Iris pigment epithelial cell (primary cell): ENCODE measurements around the gene PZP.
A peak's percentile ranks its signal among the peaks of the same experiment; 100 is the strongest.

Source experiments
- DNase-seq: peaks from one replicate; pipeline ENCODE4 v3.0.0-alpha.2; 2011; ENCODE audit warnings: low read depth

Gene PZP

DNA sequence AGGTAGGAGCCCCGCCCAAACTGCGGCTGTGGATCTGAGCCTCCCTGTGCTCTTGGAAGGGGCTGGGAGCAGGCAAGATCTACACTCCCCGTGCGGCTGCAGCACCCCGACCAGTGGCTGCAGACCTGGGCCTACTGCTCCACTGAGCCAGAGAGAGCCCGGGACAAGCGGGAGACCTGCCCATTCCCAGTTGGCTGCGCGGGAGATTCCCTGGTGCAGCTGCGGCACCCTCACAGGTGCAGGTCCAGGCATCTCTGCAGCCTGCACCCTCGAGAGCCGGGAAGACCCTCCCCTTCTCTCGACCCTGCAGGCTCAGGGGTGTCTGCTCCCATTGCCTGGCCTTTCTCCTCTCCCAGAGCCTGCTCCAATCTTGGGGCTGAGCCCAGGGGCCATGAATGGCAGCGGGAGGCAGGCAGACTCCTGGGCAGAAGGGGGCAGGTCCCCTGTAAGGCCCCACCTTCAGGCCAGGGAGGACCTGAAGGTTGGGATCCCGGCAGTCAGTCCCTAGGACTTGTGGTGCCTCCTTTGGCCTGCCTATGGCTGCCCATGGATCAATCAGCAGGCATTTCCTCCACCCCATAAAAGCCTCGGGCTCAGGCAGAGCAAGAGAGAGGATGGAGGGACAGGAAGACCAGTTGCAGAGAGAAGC is 83.7 kb downstream of the PZP start:
- no peak for DNase-seq

DNA sequence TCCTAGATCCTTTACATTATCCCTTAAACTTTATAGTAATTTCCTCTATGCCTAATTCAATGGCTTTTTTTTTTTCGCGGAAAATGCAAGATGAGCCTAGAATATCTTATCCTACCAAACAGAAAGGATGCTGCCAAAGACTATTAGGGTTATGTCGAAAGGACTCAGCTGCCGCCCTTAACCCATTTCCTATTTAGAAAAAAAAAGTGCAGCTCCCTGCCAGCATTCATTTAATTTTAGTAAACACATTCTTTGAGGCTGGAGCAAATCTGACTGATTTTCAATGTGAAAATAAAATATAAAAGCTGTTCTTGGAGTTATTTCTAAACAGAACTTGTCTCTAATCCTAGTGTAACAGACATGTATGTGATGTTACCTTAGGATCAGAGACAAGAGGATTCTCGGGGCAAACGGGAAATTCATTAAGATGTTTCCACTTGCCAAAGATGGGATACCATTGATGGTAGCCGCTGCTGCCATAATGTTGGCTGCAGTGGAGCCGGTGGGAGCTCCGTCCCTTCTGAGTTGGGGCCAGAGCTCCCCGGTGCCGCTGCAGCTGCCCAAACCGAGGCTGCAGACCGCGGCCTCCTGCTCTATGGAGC is 84.3 kb downstream of the PZP start:
- DNase-seq = no peak

DNA sequence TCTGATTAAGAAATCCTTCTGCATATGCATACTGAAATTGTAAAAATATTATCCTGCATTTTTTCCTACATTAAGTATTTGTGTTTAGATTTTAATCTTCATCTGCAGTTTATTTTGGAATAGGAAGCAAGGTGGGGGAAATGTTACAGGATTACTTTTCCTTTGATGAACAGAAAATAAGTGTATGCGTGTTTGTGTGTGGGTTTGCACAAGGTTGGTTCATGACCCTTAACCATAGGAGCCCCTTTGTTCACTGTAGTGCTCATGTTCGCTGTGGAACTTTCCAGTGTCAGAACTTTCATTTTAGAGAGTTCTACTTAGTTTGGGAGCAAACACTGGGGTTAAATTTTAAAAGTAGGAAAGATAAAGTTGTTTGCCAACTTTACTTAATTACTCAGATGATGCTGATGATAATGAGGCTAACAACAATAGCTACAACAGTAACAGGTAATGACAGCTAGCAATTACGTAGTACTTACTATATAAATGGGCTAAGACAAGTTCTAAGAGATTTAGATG is 86.0 kb downstream of the PZP start:
- DNase-seq = no peak

DNA sequence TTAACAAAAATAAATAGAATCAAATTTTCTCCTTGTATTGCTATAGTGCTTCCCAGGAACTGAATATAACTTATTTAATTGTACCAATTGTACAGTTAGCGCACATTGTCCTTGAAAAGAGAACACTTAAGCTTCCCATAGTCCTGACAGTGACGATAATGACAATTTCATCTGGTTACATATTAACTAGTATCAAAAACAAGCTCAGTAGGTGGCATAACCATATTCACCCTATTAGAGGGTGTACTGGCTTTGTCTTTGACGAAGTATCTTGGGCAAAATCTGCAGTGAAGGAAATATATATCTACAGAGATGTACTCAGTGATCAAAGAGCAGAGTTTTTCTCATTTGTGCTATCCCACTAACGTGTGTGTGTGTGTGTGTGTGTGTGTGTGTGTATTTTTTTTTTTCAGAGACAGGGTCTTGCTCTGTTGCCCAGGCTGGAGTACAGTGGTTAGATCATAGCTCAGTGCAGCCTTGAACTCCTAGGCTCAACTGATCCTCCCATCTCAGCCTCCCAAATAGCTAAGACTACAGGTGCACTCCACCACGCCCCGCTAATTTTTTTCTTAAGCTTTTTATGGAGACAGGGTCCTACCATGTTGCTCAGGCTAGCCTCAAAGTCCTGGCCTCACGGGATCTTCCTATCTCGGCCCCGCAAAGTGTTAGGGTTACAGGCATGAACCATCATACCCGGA is 87.6 kb downstream of the PZP start:
- DNase-seq = no peak

DNA sequence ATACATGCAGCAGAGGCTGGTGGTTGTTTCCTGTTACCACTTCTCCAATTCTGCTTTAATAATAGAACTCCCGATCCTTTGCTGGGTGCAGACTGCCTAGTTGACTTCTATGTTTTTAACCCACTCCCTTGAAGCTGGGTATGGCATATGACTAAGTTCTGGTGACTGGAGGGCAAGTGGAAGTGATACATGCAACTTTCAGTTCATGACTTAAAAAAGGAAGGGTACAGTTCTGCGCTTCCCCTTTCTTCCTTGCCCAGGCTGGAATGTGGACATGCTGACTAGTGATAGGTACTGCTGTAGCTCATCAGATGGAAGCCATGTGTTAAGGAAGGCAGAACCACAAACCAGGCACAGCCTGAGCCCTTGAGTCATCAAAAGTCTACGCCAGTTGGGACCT is 90.0 kb downstream of the PZP start:
- DNase-seq = no peak

DNA sequence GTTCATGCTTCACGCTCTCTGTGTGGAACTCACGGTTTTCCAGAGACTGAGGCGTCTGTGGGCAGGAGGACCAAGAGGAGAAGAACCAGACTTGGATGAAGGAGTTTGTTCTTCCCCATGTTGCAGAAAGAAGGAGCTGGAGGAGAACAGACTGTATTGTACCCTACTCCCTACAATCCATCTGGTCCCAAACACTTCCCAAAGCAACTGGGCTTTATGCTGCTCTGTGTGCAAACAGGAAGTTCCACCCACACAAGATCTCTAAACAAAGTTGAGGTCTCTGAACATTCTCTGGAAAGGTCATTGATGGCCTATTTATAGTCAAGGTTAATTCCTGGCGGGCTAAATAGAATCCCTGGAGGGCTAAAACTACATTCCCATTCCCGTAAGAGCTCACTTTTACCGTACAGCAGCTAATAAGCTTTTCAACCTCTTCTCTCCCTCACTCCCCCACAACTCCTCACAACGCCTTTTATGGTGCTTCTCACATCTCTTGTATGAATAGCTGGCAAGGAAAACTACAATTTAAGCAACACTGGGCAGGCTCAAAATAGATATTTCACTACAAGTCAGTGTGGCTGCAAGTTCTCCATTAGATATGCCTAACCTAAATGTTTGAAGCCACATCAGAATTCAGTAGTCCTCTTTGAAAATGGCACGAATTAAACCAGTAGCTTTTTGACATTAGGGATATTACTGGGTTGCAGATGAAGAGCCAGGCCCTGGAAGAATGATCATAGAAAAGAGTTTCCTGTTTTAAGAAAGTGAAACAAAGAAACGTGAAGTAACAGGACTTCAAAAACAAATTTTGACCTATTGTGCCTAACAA is 92.2 kb downstream of the PZP start, which contains the start of gene A2M:
A2M (minus strand) TSS at position 189 of the 829 bp plus-strand sequence; CDS start at position 119, 70 bp downstream.
- DNase-seq = peak; percentile 1

DNA sequence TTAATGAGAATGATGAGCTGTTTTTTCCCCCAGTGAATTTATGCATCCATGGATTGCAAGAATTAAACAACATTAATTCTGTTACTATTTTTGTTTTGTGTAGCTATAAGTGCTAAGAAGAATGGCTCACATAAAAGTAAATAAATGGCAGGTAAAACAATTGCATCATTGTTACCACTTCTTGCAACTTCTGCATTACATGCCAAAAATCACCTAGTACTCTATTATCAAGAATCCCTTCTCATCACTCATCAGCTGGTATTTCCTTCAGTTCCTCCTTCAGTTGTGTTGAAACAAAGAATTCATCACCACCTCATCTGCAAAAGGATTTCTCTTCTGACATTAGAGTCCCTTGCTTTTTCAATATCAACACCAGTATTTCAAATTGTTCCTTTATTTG is 93.2 kb downstream of the PZP start:
- no peak for DNase-seq

DNA sequence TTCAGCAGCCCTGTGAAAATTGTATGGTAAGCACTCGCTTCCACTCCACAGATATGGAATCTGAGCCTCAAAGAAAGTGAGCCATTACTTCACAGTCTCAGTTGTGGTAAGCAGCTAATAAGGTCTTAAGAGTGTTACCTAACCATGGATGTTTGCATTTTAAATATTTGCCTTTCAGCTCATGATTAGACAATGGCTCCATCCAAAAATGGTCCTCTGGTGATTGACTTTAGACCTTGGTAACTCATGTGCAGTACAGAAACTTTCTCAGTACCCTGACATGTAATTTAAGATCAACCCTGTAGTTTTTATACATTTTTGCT is 94.2 kb downstream of the PZP start:
- no peak for DNase-seq

DNA sequence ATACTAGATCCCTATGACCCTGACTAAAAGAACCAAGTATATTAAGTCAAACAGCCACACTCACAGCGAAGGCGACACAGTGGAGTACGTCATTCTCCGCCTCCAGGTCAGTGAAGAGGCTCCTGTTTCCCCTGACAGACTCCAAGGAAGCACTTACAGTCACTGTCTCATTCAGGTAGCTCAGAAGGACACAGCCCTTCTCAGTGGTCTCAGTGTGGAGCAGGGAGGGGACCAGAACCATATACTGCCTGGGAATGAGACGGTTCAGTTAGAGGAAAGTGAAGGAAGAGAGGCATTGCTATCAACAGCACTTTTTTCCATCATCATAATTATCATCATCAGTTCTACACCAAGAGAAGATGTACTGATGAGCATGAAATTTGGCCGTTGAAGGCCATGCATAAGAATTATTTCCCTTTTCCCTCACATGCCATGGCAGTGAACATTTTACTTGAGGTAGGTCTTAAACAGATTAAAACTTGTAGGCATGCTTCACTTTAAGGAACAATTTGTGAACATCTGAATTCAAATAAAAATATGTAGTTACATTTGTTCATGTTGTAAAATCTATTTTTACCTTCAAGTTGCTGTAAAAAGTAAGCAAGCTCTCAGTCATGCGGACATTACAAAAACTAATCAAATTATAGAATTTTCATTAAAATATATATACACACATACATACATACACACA is 94.8 kb downstream of the PZP start:
- no peak for DNase-seq

DNA sequence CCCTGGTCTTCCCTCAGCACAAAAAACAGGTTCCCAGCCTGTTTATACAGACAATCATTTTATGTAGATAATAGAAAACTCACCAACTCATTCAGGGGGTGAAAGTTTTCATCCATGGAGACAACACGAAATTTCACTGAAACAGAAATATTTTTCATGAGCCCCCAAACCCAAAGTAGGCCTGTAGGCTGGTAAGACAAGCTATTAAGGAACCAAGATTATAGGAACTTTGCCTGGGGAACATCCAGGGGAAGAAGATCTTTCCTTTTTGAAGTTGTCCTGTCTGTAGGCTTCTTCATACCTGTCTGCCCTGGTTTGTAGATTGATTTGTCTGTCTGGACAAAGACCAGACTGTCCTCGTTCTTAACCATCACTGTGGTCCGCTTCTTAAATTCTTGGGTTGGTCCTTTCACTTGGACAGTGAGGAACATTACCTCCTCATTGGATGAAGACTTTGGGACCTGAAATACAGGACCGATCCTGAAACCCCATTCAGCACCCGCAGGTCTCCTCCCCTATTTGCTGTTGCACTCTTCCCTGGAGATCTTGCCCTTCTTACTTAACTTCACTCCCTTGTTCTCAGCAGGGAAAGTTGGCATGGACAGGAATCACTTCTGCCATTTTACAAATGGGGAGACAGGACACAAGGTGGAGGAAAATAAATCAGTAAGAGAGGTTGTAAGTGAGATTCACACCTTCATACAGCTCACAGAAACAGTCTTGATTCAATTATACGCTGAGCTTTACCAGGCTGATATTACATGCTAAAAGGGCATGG is 95.9 kb downstream of the PZP start:
- no peak for DNase-seq

DNA sequence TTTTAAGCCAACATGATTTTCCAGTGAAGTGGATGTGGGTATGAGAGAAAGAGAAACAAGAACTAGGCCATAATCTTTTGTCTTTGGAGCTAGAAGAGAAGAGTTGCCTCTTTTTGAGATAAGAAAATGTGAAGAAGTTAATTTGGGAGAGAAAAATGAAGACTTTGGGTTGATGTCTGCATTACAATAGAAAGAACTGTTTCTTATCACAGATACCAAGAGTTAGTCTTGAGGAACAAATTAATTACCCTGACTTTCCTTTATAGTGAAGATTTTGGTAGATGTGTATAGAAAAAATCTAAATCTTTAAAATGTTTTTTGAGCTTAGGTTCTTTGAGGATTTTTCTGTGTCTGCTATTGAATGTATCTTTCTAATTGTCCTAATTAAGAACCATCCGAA is 96.7 kb downstream of the PZP start:
- DNase-seq = no peak

DNA sequence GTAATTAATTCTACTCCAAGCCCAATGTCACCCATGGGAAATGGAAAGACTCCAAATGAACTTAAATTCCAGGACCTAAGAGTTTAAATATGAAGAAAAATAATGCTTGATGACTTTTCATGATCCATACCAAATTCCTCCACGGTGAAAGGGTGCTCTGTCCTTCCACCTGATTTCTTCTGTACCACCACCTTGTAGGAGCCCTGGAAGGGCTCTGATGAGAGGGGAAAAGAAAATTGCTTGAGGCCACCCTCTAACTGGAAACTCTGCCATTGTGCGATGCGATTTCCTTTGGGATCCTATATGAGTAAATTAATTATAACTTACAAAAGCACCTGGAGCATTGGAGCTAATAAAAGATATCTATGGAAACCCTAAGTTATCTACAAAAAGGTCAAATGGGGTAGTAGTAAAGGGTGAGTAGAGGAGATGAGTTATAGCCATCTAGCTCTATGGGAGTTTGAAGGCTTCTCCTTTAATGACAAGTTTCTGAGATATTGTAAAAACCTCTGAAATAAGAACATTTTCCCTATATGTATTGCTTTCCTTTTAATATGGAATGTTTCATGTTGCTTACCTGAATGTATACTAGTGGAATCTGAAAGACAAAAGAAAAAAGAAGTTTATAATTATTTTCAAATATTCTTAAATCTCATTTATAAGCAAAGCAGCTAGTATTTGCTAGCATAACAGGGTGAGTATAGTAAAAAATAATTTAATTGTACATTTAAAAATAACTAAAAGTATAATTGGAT is 98.3 kb downstream of the PZP start:
- DNase-seq = no peak

DNA sequence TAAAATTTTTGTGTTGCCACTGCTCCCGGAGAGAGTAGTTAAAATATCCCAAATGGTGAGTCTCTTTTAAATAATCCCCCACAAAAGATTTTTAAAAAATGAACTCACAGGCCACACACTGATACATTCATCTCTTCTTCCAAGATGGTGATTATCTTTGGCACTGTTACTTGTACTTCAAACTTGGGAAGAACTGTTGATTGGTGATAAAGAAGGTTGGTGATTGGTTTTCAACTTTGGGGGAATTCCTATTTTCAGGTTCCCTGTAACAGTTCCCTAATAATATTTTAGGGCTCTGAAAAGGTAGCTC is 99.0 kb downstream of the PZP start:
- no peak for DNase-seq

DNA sequence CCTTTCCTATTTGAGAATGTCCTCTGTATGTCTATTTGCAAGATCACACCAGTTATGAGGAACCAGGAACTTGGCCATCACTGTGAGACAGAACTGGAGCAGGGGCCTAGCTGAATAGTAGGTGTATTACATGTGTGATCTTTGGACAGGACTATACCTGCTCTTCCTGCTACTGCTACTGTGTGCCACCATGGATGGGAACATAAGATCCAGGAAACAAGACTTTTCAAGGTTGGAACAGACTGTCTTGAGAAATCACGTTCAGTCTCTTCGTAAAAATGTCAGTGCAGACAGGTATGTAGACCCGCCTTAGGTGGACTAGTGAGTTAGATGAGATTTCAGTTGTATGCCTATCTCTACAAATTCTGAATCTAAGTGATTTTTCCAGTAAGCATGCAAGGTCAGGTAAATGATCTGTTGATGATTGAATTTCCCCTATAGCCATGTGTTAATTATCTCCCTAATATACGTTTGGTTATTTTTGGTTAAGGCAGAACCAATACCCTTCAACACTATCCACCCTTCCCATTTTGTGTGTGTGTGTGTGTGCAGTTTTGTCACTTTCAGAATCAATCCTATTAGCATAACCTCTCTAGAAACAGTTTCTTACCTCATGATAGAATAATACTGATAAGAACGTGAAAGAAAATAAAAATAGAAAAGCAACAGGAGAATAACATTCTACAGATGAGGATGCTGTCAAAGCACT is 99.5 kb downstream of the PZP start:
- DNase-seq = no peak

DNA sequence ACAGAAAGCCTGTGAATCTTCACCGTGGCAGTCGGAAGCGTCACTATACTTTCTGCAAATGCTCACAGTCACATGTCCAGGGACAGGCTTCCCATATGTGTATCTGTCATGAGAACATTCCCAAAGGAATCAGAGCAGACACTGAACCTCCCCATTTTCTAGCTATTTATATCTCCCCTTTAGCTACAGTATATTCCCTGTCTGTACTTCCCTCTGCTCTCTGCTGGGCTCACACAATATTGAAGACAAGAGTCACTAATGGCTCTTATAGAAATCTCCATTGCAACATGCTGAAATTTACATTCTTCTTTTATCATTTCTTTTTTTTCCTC is 100.7 kb downstream of the PZP start:
- DNase-seq = no peak

DNA sequence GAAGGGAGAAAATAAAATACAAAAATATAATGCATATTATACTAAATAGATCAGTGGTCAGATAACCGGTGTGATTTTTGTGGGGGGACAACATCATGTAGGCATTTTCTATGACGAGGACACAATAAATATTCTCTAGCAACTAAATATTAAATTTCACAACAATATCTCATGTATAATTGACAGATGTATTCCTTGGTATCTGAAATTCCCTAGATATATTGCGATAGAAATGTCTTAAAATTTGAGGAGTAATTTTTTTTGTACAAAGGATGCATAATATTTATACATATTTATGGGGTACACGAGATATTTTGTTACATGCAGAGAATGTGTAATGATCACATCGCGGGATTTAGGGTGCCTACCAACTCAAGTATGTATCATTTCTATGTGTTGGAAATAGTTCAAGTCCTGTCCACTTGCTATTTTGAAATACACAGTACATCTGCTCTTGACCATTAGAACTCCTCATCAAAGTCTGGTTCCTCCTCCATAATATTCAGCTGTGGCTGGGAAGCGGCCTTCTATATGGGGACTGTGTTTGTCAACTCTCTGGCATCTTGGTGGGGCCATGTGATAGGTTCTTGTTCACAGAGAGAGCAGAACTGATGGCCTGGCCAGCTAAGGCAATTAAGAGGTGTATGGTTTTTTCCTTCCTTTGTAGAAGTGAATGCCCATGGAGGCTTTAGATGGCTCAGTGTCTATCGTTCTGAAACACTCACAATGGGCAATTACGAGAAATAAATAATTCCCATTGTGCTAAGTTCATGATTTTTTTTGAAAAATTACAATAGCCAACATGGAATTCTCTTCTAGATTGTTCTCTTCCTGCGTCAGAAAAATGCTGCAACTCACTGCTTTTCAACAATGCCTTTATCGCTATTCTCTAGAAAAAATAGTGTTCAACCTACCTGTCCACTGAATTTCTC is 101.3 kb downstream of the PZP start:
- no peak for DNase-seq

DNA sequence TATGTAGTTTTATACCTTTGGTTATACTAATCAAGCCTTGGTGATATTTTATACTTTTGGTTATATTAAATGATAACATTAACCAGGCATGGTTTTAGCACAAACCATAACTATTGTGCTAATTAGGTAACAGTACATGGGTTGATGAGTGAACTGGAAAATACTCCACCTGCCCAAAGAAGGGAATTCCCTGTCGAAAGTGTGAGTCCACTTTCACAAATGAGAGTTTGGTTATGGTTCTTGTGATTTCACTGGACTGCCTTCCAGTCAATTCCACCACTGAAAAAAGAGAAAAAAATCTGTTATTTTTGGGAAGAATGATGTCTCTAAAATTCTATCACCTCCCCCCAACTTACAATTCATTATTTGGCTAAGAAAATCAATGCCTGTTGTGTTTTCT is 102.1 kb downstream of the PZP start:
- no peak for DNase-seq

DNA sequence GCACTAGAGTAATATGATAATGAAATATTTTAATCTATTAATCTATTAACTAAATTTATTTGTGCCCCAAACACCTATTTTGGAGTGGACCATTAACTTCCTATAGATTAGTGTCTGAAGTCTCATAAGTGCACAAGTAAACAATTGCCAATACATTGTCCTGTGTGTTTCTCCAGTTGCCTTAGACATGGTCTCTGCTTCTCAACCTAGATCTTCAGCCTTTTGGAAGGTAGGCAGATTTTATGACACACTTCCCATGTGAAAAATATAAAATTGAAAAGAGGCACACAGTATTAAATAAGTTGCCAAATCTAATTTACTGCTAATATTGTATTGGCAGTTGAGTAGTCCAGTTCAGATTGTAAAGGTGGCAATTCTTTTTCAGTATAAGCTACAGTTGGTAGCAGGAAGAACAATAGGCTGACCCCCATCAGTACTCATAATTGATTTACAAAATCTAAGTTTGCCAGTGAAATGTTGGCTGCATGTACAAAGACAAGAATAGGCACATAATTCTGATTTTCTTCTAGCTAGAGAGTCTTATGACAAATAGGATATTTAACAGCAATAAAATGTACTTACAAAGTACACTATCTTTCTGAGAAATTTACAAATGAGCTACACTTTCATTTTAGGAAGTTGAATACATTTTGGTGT is 103.3 kb downstream of the PZP start:
- no peak for DNase-seq
